K562 (cell line): Measurements from ENCODE around the gene ZSCAN32. TPM values are rescaled to one million over a fixed set of nuclear protein-coding genes. Genes with fewer than 3 reads are reported as not detected.

Source experiments
- ATAC-seq: fragments of 200-7000 bp; cut with Tn5 transposase; 3 replicates; pipeline ENCODE4 v1.9.1; 2020; ENCODE audit warnings: moderate library complexity
- BruUV-seq: library from RNA; stranded (reverse); fragments of 400-500 nt; replicated peaks from 2 replicates; lab custom pipeline; 2021; lab: Mats Ljungman, UMichigan
- CTCF ChIA-PET: fragments of 300-600 bp; formaldehyde crosslinking; extraction: SDS; loops from one replicate; lab custom pipeline; 2021; ENCODE audit warnings: low intra/inter-chr PET ratio; lab: Yijun Ruan, JAX
- POLR2A ChIA-PET: fragments of 300-600, 350-650 bp; sonication (Branson Sonifier 250); formaldehyde crosslinking; extraction: SDS; loops from one replicate; lab custom pipeline; 2021; ENCODE audit warnings: antibody characterized with exemption, inconsistent platforms; lab: Yijun Ruan, JAX
- DNase-seq, 4 experiments: peaks; one replicate each; pipeline versions ENCODE4 v3.0.0 to v3.0.0-alpha.2; 2011 to 2018; ENCODE audit warnings: low spot score in 3 of 4, mixed read lengths in 3 of 4; ENCODE audit errors: extremely low read depth in 1 of 4
- FAIRE-seq: peaks from 2 replicates; lab custom pipeline; 2011; peaks lifted over from hg19 to GRCh38; lab: Jason Lieb, UNC
- H2AFZ ChIP-seq: 2 replicates; pipeline ENCODE4 v1.6.0; 2011; ENCODE audit warnings: low read depth, low read length, control low read depth, inconsistent platforms
- H3K27ac ChIP-seq: fragments of 200-600 bp; 3 replicates; pipeline ENCODE4 v1.8.0; 2011; ENCODE audit warnings: low read depth, mild to moderate bottlenecking, control low read depth, inconsistent platforms, low read length, moderate library complexity, mixed read lengths; ENCODE audit errors: extremely low read depth
- H3K27me3 ChIP-seq, 2 experiments: fragments of 300-600 bp in 1 of 2; 2 replicates in 1 of 2; 3 replicates in 1 of 2; pipeline versions ENCODE4 v1.6.0 to v1.8.0; 2011; ENCODE audit warnings: inconsistent platforms in 2 of 2, low read length in 2 of 2, mild to moderate bottlenecking in 1 of 2, mixed read lengths in 1 of 2, moderate library complexity in 1 of 2; ENCODE audit not compliant: control insufficient read depth in 2 of 2, insufficient read depth in 2 of 2
- H3K36me3 ChIP-seq: fragments of 300-600 bp; 3 replicates; pipeline ENCODE4 v1.8.0; 2011; ENCODE audit warnings: mild to moderate bottlenecking, low read length, inconsistent platforms; ENCODE audit not compliant: control insufficient read depth, insufficient read depth
- H3K4me1 ChIP-seq, 2 experiments: fragments of 200-600 bp in 1 of 2; replicated peaks in 1 of 2; 2 replicates in 1 of 2; 3 replicates in 1 of 2; pipeline versions ENCODE4 v1.5.1 to v1.8.0; 2011; ENCODE audit warnings: inconsistent platforms in 2 of 2, low read length in 2 of 2, mild to moderate bottlenecking in 1 of 2, mixed read lengths in 1 of 2, moderate library complexity in 1 of 2; ENCODE audit not compliant: control insufficient read depth in 2 of 2, insufficient read depth in 2 of 2
- H3K4me2 ChIP-seq: 2 replicates; pipeline ENCODE4 v1.6.1; 2011; ENCODE audit warnings: low read length, control low read depth, inconsistent platforms, mixed read lengths; ENCODE audit not compliant: insufficient read depth
- H3K4me3 ChIP-seq: fragments of 200-600 bp; sonication (generic), shearing (Covaris generic); 2 replicates; pipeline ENCODE4 v1.5.1; 2016; ENCODE audit warnings: control low read depth, inconsistent platforms
- H3K79me2 ChIP-seq: fragments of 200-600 bp; 3 replicates; pipeline ENCODE4 v1.8.0; 2011; ENCODE audit warnings: low read length, inconsistent platforms; ENCODE audit not compliant: control insufficient read depth, insufficient read depth
- H3K9ac ChIP-seq, 2 experiments: 2 replicates each; pipeline versions ENCODE4 v1.6.0 to v1.6.1; 2011; ENCODE audit warnings: low read depth in 2 of 2, low read length in 2 of 2, control low read depth in 1 of 2, inconsistent platforms in 1 of 2, mild to moderate bottlenecking in 1 of 2, mixed read lengths in 1 of 2; ENCODE audit not compliant: insufficient read depth in 1 of 2
- H3K9me1 ChIP-seq: one replicate; pipeline ENCODE4 v1.6.0; 2011; ENCODE audit warnings: inconsistent platforms, mild to moderate bottlenecking, low read length, moderate library complexity; ENCODE audit not compliant: control insufficient read depth, insufficient read depth
- H3K9me3 ChIP-seq: replicated peaks from 2 replicates; pipeline ENCODE4 v1.5.1; 2011; ENCODE audit warnings: low read depth, low read length, inconsistent platforms; ENCODE audit not compliant: control insufficient read depth, insufficient read depth
- H4K20me1 ChIP-seq: replicated peaks from 2 replicates; pipeline ENCODE4 v1.6.1; 2011; ENCODE audit warnings: low read length, inconsistent platforms, mixed read lengths; ENCODE audit not compliant: control insufficient read depth, insufficient read depth
- ETS2 ChIP-seq: IDR thresholded peaks from 2 replicates; pipeline ENCODE4 v1.6.1; 2016; ENCODE audit warnings: borderline replicate concordance, missing genetic modification characterization, mild to moderate bottlenecking, moderate library complexity, missing compliant biosample characterization; ENCODE audit not compliant: poor library complexity, severe bottlenecking
- FOXJ2 ChIP-seq: fragments of 200-800 bp; sonication (Bioruptor generic); IDR thresholded peaks from 2 replicates; pipeline ENCODE4 v1.6.1; 2016; ENCODE audit warnings: missing genetic modification characterization, missing compliant biosample characterization
- NKRF ChIP-seq: fragments of 450-650 bp; IDR thresholded peaks from 2 replicates; pipeline ENCODE4 v1.6.1; 2016; ENCODE audit warnings: borderline replicate concordance
- NRF1 ChIP-seq, 2 experiments: fragments of 450-650 bp; IDR thresholded peaks in 1 of 2; conservative IDR thresholded peaks in 1 of 2; 2 replicates each; pipeline ENCODE4 v1.6.1; 2014; ENCODE audit warnings: mild to moderate bottlenecking in 2 of 2
- USF1 ChIP-seq: sonication (generic); formaldehyde crosslinking; IDR thresholded peaks from 2 replicates; pipeline ENCODE4 v1.9.0; 2022; ENCODE audit warnings: mild to moderate bottlenecking, missing genetic modification reagents
- VEZF1 ChIP-seq: fragments of 200-800 bp; sonication (Bioruptor generic); IDR thresholded peaks from 2 replicates; pipeline ENCODE4 v1.6.1; 2017; ENCODE audit warnings: missing genetic modification characterization, missing compliant biosample characterization
- ZNF316 ChIP-seq: fragments of 450-650 bp; IDR thresholded peaks from 2 replicates; pipeline ENCODE4 v1.6.1; 2016
- WGBS: fragments of 100-300 bp; shearing (Covaris generic); methylation state at CpG from one replicate; pipeline ENCODE4 v1.1.6; 2016; ENCODE audit warnings: low coverage, mixed read lengths; ENCODE audit not compliant: insufficient coverage; ENCODE audit errors: missing lambda C conversion rate; 5-methylcytosine and 5-hydroxymethylcytosine counted together
- in situ Hi-C: fragments of 300-500 bp; cut with MboI; formaldehyde crosslinking; loops from 4 replicates; pipeline ENCODE4 v1.15.0; 2018; ENCODE audit warnings: inconsistent platforms, mixed read lengths
- intact Hi-C: fragments of 100-400 bp; cut with micrococcal nuclease; formaldehyde crosslinking; loops from 2 replicates; pipeline ENCODE4 v1.14.2; 2022
- polyA plus RNA-seq, 8 experiments: library from polyadenylated mRNA; depleted of rRNA in 4 of 8; stranded (reverse) in 5 of 8; unstranded in 3 of 8; fragments of >200 nt; fragmentation: Nextera tagmentation in 2 of 8; fragmentation: Illumina TruSeq in 1 of 8; extraction: Ambion mirVana in 2 of 8; extraction: Trizol in 1 of 8; gene quantifications; 2 replicates each; pipeline versions ENCODE4 v1.2.1 to v1.2.3, GENCODE V29; 2011 to 2014; ENCODE audit warnings: inconsistent platforms in 1 of 8, missing spikeins in 1 of 8
- total RNA-seq, 7 experiments: library from RNA; depleted of rRNA in 6 of 7; stranded (reverse); fragments of >200 nt in 6 of 7; fragmentation: Illumina TruSeq in 2 of 7; extraction: Trizol in 2 of 7; gene quantifications; 2 replicates each; pipeline versions ENCODE4 v1.2.1 to v1.2.3, GENCODE V29; 2011 to 2021; ENCODE audit warnings: low replicate concordance in 1 of 7

The ZSCAN32 gene
- total and polyA plus RNA-seq, 9 of the 15 experiments (the other 6 are each of a cell fraction or from before 2014, with no cell fraction given), result 16.0 to 29.4 (median 19.2) TPM

GRCh38 chr16:3358871-3359270 is 41.9 kb downstream of the ZSCAN32 start:
- Histone ChIP-seq H4K20me1 (no peaks in the 10 kb centered on the region), H2AFZ (no peak overlapping the region), H3K9me3 (no peaks in the 10 kb centered on the region; the same call in 1 of the 2 replicates), H3K4me1 (0 out of 5 replicates have a peak, but pooled peaks cover 0 to 4% of the 10 kb centered on the region in 2 experiments), H3K79me2 (no peaks in the 10 kb centered on the region)
- BruUV-seq, result no TSS peak
- CTCF ChIA-PET, result no interaction called here
- DNase-seq, result no peak
- TF ChIP-seq NKRF, result no peak
- no peak for TF ChIP-seq ETS2 (tag)
- TF ChIP-seq ZNF316, result no peak
- TF ChIP-seq NRF1 (conservative IDR thresholded peaks at IDR 0.05 in 1 of 2, IDR thresholded peaks at IDR 0.05 in 1 of 2), result no peak
- TF ChIP-seq USF1 (CRISPR knock-in tag), result no peak
- no peak for TF ChIP-seq VEZF1 (CRISPR knock-in tag)
- no peak for TF ChIP-seq FOXJ2 (tag)
- TF ChIP-seq, all 486 proteins: peak for 0
- in situ Hi-C loops (no loop called here), intact Hi-C loops (no loop called here)
- POLR2A ChIA-PET, result interaction anchor here (0.7 kb wide), 1 partner anchor 108 kb away, joined by 3 read pairs; no protein-coding TSS in a partner anchor
- Histone ChIP-seq H3K4me2 (no peak overlapping the region), H3K4me3 (no peak overlapping the region), H3K9me1 (no peaks in the 10 kb centered on the region), H3K27ac (no peak overlapping the region), H3K27me3 (peaks cover 8 to 29% of the 10 kb centered on the region in 2 experiments), H3K36me3 (no peaks in the 10 kb centered on the region), H3K9ac (no peak overlapping the region)
- 0% methylated on average over 1 of the region's 1 CpG for WGBS
- FAIRE-seq (no peak), ATAC-seq (no peak)
